ENCODE data around the gene MCAT. TPM values are rescaled to one million over a fixed set of nuclear protein-coding genes. Genes with fewer than 3 reads are reported as not detected.

MCAT gene
- total and polyA plus RNA-seq, 4 donors = 8.3 to 22.6 (median 14.8) TPM

DNA sequence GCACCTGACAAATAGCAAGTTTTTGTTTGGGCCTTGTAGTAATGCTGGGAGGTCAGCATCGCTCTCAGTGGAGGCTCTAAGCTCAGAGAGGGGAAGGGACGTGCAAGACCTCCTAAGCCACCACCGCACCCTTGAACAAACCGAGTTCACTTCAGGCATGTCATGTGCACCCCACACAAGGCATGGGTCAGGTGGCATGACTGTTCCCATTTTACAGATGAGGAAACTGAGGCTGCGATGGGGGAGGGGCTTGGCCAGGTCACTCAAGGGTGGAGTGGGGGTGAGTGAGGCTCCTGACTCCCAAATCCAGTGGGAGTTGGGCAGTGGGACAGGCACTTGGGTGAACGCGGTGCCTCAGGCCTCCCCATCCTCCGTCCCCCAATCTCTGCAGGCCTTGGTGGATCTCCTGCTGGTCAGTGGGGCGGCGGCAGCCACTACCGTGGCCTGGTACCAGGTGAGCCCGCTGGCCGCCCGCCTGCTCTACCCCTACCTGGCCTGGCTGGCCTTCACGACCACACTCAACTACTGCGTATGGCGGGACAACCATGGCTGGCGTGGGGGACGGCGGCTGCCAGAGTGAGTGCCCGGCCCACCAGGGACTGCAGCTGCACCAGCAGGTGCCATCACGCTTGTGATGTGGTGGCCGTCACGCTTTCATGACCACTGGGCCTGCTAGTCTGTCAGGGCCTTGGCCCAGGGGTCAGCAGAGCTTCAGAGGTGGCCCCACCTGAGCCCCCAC lies 19.4 kb upstream of the MCAT start:
- no peak overlapping the region for H3K4me3 ChIP-seq (ENCODE audit: low read depth in 1 of 3, low read length in 3 of 3)
- H3K36me3 ChIP-seq (ENCODE audit: control insufficient read depth in 4 of 4, insufficient read depth in 3 of 4, low read depth in 1 of 4, low read length in 3 of 4) = peaks cover 0 to 2% (median 0%) of the 10 kb centered on the region in 4 donors

DNA sequence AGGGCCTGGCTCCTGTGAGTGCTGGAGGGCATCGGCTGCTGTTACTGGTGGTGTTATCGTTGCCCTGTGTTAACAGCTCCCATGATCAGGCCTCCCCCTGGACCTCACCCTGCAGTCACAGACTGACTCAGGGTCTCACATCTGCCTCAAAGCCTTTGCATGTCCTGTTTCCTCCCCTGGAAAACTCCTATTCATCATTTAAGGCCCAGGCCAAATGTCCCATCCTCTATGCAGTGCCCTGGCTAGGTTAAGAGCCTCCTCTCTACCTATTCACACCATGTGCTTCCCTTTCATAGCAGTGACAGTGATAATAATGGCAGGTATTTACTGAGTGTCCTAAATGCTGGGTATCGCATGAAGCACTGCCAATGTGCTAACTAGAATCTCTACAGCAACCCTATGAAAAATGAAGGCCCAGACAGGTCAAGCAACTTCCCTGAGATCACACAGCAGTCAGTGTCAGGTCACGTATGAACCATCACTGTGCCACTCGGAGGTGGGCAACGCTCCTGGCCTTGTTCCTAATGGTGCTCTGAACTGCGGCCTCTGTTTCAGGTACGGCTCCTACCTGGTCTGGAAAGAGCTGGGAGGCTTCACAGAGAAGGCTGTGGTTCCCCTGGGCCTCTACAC lies 17.4 kb upstream of the MCAT start:
- Histone ChIP-seq H3K9me3 (ENCODE audit: control insufficient read depth in 4 of 4, low read length in 3 of 4) (no peaks in the 10 kb centered on the region), H3K27me3 (ENCODE audit: control insufficient read depth in 4 of 4, insufficient read depth in 4 of 4, low read length in 3 of 4) (no peaks in the 10 kb centered on the region), H3K27ac (ENCODE audit: low read depth in 1 of 2, low read length in 2 of 2) (no peak overlapping the region), H3K36me3 (ENCODE audit: control insufficient read depth in 4 of 4, insufficient read depth in 3 of 4, low read depth in 1 of 4, low read length in 3 of 4) (no peaks in the 10 kb centered on the region), H3K4me1 (ENCODE audit: control insufficient read depth in 4 of 4, insufficient read depth in 4 of 4, low read length in 3 of 4) (peaks cover 0 to 6% (median 2%) of the 10 kb centered on the region in 4 donors), H3K4me3 (ENCODE audit: low read depth in 1 of 3, low read length in 3 of 3) (no peak overlapping the region), H3K9ac (ENCODE audit: low read depth in 1 of 2, low read length in 2 of 2) (no peak overlapping the region)
- 95% methylated on average over 8 of the region's 8 CpGs for WGBS
- DNase-seq (ENCODE audit: low spot score) = no peak
- TF ChIP-seq YY1 (IDR thresholded peaks at IDR 0.05) (no peak), TAF1 (conservative IDR thresholded peaks at IDR 0.05) (no peak), JUND (IDR thresholded peaks at IDR 0.05) (no peak), RXRA (IDR thresholded peaks at IDR 0.05) (no peak), HNF4G (IDR thresholded peaks at IDR 0.05) (no peak)
- TF ChIP-seq, protein P1, sequence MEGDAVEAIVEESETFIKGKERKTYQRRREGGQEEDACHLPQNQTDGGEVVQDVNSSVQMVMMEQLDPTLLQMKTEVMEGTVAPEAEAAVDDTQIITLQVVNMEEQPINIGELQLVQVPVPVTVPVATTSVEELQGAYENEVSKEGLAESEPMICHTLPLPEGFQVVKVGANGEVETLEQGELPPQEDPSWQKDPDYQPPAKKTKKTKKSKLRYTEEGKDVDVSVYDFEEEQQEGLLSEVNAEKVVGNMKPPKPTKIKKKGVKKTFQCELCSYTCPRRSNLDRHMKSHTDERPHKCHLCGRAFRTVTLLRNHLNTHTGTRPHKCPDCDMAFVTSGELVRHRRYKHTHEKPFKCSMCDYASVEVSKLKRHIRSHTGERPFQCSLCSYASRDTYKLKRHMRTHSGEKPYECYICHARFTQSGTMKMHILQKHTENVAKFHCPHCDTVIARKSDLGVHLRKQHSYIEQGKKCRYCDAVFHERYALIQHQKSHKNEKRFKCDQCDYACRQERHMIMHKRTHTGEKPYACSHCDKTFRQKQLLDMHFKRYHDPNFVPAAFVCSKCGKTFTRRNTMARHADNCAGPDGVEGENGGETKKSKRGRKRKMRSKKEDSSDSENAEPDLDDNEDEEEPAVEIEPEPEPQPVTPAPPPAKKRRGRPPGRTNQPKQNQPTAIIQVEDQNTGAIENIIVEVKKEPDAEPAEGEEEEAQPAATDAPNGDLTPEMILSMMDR (IDR thresholded peaks at IDR 0.05; ENCODE audit: low read depth, low read length, missing input control) = no peak
- TF ChIP-seq, protein P2, sequence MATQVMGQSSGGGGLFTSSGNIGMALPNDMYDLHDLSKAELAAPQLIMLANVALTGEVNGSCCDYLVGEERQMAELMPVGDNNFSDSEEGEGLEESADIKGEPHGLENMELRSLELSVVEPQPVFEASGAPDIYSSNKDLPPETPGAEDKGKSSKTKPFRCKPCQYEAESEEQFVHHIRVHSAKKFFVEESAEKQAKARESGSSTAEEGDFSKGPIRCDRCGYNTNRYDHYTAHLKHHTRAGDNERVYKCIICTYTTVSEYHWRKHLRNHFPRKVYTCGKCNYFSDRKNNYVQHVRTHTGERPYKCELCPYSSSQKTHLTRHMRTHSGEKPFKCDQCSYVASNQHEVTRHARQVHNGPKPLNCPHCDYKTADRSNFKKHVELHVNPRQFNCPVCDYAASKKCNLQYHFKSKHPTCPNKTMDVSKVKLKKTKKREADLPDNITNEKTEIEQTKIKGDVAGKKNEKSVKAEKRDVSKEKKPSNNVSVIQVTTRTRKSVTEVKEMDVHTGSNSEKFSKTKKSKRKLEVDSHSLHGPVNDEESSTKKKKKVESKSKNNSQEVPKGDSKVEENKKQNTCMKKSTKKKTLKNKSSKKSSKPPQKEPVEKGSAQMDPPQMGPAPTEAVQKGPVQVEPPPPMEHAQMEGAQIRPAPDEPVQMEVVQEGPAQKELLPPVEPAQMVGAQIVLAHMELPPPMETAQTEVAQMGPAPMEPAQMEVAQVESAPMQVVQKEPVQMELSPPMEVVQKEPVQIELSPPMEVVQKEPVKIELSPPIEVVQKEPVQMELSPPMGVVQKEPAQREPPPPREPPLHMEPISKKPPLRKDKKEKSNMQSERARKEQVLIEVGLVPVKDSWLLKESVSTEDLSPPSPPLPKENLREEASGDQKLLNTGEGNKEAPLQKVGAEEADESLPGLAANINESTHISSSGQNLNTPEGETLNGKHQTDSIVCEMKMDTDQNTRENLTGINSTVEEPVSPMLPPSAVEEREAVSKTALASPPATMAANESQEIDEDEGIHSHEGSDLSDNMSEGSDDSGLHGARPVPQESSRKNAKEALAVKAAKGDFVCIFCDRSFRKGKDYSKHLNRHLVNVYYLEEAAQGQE (IDR thresholded peaks at IDR 0.05) = no peak

More for the DNA sequence above, 19.4 kb upstream of the MCAT start:
- Histone ChIP-seq H3K4me1 (ENCODE audit: control insufficient read depth in 4 of 4, insufficient read depth in 4 of 4, low read length in 3 of 4) (peaks cover 0 to 5% (median 2%) of the 10 kb centered on the region in 4 donors), H3K9me3 (ENCODE audit: control insufficient read depth in 4 of 4, low read length in 3 of 4) (no peaks in the 10 kb centered on the region), H3K27me3 (ENCODE audit: control insufficient read depth in 4 of 4, insufficient read depth in 4 of 4, low read length in 3 of 4) (no peaks in the 10 kb centered on the region), H3K27ac (ENCODE audit: low read depth in 1 of 2, low read length in 2 of 2) (no peak overlapping the region), H3K9ac (ENCODE audit: low read depth in 1 of 2, low read length in 2 of 2) (no peak overlapping the region)
- WGBS = 96% methylated on average over 24 of the region's 24 CpGs
- DNase-seq (ENCODE audit: low spot score) = no peak
- TF ChIP-seq, protein P3, sequence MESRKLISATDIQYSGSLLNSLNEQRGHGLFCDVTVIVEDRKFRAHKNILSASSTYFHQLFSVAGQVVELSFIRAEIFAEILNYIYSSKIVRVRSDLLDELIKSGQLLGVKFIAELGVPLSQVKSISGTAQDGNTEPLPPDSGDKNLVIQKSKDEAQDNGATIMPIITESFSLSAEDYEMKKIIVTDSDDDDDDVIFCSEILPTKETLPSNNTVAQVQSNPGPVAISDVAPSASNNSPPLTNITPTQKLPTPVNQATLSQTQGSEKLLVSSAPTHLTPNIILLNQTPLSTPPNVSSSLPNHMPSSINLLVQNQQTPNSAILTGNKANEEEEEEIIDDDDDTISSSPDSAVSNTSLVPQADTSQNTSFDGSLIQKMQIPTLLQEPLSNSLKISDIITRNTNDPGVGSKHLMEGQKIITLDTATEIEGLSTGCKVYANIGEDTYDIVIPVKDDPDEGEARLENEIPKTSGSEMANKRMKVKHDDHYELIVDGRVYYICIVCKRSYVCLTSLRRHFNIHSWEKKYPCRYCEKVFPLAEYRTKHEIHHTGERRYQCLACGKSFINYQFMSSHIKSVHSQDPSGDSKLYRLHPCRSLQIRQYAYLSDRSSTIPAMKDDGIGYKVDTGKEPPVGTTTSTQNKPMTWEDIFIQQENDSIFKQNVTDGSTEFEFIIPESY (IDR thresholded peaks at IDR 0.05) = no peak
- TF ChIP-seq NR2F2 (IDR thresholded peaks at IDR 0.05) (no peak), RAD21 (IDR thresholded peaks at IDR 0.05) (no peak), HNF4G (IDR thresholded peaks at IDR 0.05) (no peak), RXRA (IDR thresholded peaks at IDR 0.05) (no peak)
